Adrenal gland (tissue), 5 donors: ENCODE results near the gene C3orf70.

Experiments
- POLR2A ChIP-seq, 2 donors: fragments of 450-650 bp; IDR thresholded peaks; one replicate each; pipeline ENCODE4 v1.6.1; 2017; ENCODE audit warnings: antibody characterized with exemption in 2 of 2, mild to moderate bottlenecking in 2 of 2, moderate library complexity in 1 of 2
- TF ChIP-seq, protein P1 (sequence below), 6 experiments: fragments of 450-650 bp in 4 of 6; fragments of 200-600 bp in 2 of 6; sonication (generic) in 1 of 6; IDR thresholded peaks; 1 replicate in 5 of 6; 2 replicates in 1 of 6; pipeline versions ENCODE4 v1.5.1 to v1.8.0; 2016 to 2021; ENCODE audit warnings: antibody characterized with exemption in 6 of 6, mild to moderate bottlenecking in 2 of 6, moderate library complexity in 1 of 6
- donor health status: DM: no; HTN: no; CAD: no.

DNA sequence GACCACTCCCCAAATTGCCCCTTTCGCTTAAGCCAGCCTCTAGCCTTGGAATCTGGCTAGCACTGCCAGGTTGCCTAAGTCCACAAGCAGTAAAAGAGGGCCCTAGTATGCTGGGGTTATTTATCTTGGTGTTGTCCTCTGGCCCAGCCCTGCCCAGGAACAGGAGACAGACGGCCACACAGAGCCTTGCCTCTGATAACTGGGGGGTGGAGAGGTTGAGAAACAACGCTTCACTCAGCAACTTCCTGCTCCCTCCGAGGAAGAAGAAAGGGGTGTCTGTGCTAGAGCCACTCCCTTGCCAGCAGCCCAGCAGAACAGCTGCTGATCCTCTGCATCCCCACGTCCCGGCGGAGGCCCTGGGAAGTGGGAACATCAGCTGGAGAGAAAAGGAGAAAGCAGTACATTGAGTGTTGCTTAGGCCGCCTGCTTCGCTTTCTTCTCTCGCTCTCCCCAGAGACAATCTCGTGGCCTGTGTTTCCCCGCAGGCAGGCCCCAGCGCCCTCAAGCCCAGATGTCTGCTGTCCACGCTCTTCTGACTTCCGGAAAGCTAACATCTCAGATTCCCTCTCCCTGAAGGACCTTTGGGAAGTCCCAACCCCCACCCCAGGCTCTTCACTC is 22.6 kb upstream of the C3orf70 start:
- TF ChIP-seq, protein P1, sequence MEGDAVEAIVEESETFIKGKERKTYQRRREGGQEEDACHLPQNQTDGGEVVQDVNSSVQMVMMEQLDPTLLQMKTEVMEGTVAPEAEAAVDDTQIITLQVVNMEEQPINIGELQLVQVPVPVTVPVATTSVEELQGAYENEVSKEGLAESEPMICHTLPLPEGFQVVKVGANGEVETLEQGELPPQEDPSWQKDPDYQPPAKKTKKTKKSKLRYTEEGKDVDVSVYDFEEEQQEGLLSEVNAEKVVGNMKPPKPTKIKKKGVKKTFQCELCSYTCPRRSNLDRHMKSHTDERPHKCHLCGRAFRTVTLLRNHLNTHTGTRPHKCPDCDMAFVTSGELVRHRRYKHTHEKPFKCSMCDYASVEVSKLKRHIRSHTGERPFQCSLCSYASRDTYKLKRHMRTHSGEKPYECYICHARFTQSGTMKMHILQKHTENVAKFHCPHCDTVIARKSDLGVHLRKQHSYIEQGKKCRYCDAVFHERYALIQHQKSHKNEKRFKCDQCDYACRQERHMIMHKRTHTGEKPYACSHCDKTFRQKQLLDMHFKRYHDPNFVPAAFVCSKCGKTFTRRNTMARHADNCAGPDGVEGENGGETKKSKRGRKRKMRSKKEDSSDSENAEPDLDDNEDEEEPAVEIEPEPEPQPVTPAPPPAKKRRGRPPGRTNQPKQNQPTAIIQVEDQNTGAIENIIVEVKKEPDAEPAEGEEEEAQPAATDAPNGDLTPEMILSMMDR (IDR thresholded peaks at IDR 0.05), result no peak
- TF ChIP-seq POLR2A (IDR thresholded peaks at IDR 0.05), result no peak
